ENCODE data around the gene PXMP2. TPM values are rescaled to one million over a fixed set of nuclear protein-coding genes. Genes with fewer than 3 reads are reported as not detected.
A peak's percentile ranks its signal among the peaks of the same experiment; 100 is the strongest.
"Not testable (repeated sequence)": the region's sequence is repeated elsewhere in the genome, so short reads cannot be mapped to it uniquely, and the experiment has no call there.

The PXMP2 gene
- polyA plus RNA-seq, 3 donors, result 54.1 to 64.7 (median 57.8) TPM

DNA sequence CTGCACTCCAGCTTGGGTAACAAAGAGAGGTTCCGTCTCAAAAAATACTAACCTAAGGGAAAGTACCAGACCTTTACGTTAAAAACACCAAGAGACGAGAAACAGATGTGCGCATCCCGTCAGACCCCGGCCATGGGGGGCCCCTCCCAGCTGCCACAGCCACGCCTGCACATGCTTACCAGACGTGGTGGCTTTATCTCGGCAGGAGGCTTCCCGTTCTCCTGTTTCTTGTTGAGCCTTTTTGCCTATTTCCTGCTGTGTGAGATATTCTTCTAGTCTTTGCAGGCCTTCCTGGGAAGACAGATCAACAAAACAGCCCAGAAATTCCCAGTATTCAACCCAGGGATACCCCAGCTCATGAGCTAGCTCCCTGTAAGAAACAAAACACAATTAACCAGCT, 46.8 kb downstream of the PXMP2 start:
- no peak for DNase-seq (ENCODE audit: extremely low read depth in 1 of 11, low read depth in 9 of 11, low spot score in 4 of 11)

DNA sequence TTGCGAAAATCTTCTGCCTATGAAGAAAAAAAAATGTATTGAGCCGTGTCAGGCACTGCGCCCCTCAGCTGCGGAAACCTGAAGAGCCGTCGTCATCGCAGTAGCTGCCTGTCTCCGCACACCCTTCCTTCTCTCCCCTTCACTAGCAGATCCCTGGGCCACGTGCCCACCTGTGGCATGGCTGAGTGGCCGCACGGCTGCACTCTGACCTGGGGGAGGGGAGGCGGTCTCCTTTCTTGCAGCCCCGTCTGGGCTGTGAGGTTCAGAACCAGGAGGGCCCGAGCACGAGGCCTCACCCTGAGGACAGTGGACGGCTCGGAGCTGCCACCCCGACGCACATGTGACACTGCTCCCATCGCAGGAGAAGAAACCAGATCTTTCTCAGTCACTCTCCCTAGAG, 48.1 kb downstream of the PXMP2 start:
- peak in 1 of 11 donors; percentile 2 for DNase-seq (ENCODE audit: extremely low read depth in 1 of 11, low read depth in 9 of 11, low spot score in 4 of 11)

DNA sequence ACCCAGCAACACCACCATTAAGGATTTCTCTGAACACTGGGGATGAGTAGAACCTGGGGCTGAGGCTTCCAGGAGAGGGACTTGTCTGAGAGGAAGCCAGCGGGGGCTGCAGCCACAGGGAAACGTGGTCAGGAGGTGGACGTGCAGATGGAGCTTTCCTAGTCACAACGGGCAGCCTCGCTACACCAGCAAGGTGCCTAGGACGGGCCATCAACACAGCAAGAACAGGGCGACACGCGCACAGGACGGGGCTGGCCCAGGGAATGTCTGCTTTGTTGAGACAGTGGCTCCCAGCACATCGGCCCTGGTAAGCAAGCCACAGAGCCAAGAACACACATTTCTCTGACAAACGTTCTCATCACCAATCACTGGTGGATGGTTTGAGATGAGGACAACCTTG, 49.0 kb downstream of the PXMP2 start:
- DNase-seq (ENCODE audit: extremely low read depth in 1 of 11, low read depth in 9 of 11, low spot score in 4 of 11), result no peak

DNA sequence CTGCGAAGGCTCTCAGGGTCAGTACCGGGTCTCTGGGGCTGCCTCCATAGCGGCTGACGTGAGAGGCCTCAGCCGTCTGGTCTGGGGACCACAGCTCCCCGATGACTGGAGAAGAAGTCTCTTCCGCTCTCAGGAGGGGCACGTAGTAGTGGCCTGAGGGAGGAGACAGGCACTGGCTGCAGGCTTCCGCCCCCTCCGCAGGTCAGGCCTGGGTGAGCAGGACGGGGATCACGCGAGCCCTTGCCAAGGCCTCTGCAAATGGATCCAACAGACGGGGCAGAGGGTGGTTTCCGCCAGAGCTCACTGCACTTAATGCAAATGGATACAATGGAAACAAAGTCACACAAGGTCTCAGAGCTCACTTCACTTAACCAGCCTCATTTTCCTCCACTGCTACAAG, 49.5 kb downstream of the PXMP2 start:
- no peak for DNase-seq (ENCODE audit: extremely low read depth in 1 of 11, low read depth in 9 of 11, low spot score in 4 of 11)

DNA sequence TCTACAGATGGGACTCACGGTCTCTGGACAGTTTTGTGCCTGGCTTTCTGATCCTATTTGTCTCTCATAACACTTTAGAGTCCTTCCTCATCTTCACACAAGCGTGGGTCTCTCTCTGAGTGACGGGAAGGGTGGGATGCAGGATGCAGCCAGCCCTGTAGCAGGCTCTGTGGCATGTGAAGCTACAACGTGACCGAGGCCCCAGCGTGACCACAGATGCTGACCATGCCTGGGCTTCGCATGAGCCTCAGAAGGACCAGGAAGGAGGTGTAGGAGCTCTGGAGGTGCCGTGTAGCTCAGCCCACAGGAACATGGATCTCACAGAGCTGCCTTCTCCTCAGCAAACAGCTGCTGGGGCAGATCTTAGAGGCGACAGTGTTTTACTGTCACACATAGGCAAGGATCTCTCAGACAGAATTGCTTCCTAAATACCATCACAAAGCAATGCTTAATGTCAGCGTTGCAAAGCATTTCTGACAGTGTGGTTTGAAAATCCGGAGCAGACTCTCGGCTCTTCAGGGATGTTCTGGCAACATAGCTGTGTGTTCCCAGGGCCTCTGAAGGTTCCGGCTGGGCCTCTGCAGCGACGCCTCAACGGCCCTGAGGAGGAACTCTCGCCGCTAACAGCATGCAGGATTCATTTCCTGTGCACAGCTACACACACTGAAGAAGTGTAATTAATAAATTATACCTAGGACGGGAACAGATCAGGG, 52.4 kb downstream of the PXMP2 start:
- DNase-seq (ENCODE audit: extremely low read depth in 1 of 11, low read depth in 9 of 11, low spot score in 4 of 11), result no peak

DNA sequence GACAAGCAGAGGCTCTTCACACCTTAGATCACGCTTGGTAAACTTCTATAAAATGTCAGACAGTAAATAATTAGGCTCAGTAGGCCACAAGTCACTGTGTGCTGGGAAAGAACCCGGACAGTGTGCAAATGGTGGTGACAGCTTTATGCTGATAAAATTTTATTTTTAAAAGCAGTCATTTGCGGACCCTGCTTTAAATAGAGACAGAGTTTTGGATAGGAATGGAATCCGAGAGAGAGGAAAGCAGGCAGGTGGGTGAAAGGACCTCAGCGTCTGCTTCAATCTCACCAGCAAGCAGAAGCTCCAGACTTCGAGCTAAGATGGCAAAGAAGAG, 52.9 kb downstream of the PXMP2 start:
- DNase-seq (ENCODE audit: extremely low read depth in 1 of 11, low read depth in 9 of 11, low spot score in 4 of 11), result no peak

DNA sequence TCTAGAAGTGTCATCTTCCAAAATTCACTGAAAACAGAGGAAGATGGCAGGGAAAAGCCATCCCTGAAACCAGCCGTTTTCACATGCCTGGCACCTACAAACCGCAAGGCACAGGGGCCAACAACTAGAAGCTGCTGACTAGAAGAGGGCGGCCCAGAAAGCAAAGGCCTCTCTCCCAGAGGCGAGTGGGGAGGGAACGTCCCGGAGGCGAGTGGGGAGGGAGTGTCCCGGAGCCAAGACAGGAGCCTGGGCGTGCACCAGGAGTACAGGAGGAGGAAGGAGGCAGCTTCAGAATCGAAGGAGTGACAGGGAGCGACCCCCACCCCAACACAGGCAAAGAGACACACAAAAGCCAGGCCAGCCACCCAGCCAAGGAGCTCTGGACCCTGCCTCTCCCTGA, 53.3 kb downstream of the PXMP2 start:
- DNase-seq (ENCODE audit: extremely low read depth in 1 of 11, low read depth in 9 of 11, low spot score in 4 of 11), result no peak

DNA sequence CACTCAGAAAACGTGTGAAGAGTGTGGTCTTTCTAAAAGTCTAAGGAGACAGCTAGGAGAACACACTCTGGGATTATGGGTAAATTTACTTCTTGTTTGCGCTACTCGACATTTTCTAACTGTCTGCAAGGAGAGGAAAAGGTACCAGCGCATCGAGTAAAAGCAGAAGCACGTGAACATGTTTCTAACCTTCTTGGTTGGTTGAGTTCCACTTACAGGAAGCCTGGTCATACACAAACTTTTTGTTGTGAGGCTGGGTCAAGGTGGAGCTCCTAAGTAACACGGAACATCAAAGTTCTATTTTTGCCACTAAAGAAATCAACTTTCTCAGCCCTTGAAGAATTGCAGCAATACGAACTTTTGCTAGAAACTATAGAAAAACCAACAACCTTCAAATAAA, 54.2 kb downstream of the PXMP2 start:
- DNase-seq (ENCODE audit: extremely low read depth in 1 of 11, low read depth in 9 of 11, low spot score in 4 of 11), result no peak

DNA sequence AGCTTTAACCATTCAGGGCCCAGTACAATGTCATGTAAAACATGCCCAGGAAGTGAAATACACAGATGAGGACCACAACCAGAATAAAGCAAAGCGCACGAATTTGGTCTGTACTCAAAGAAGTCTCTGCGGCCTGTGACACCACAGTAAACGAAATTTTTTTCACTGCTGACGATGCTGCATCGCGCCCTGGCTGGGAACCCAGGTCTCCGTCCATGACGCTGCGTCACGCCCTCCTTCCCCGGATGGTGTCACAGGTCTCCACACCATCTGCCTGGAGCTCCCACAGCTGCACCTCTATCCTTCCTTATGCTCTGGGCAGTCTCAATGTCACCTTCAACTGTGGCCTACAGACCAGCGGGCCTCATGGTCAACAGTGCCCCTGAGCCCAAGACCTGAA, 56.4 kb downstream of the PXMP2 start:
- no peak for DNase-seq (ENCODE audit: extremely low read depth in 1 of 11, low read depth in 9 of 11, low spot score in 4 of 11)

DNA sequence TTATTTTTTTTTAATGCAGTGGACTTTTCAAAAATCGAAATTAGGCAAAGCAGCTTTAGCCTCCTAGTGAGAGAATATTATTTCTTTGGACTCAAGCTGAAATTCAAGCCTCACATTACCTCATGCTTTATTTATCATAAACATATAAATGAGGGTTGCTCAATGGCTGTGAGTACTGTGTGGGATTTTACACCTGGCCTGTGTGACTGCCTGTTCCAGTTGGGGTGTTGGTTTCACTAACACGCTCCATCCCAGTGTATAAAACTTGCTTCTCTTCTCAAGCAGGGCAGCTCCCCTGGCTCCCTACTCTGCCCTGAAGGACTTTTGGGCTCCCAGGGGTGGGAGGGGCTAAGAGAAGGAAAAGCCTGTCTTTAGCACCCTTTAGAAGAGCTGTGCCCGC, 59.2 kb downstream of the PXMP2 start:
- no peak for DNase-seq (ENCODE audit: extremely low read depth in 1 of 11, low read depth in 9 of 11, low spot score in 4 of 11)

DNA sequence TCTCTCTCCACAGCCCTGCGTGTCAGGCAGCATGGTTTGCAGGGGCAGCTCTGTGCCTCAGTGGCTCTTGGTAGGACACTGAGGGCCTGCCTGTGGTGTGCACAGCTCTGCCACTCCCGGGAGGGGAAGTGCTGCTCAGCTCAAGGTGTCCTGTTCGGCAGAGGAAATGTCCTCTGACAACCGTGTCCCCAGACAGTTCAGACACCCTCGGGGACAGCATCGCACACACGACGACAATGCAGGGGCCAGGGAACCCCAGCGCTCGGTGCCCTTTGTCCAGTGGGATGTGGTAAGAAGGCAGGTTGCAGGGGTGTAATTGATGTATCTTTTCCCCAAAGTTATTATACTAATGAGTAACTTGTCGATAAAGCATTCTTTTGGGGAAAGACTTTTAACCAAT, 60.0 kb downstream of the PXMP2 start:
- no peak for DNase-seq (ENCODE audit: extremely low read depth in 1 of 11, low read depth in 9 of 11, low spot score in 4 of 11)

DNA sequence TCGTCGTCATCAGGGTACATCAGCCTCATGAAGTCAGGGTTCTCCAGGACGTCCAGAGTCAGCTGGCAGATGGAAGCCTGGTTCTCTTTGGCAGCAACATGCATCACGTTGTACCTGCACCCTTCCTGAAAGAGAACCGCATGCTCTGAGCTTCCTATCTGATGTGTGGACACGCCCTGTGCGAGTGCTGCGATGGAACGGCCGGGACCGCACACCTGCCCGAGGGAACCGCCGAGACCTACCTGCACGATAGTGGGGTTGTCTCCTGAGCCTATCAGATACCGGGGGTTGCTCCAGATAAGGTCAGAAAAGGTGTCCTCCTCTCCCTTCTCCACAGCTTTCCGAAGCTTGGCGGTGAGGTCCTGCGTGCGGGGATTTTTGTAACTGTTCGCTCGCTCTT, 60.5 kb downstream of the PXMP2 start:
- DNase-seq (ENCODE audit: extremely low read depth in 1 of 11, low read depth in 9 of 11, low spot score in 4 of 11), result no peak

DNA sequence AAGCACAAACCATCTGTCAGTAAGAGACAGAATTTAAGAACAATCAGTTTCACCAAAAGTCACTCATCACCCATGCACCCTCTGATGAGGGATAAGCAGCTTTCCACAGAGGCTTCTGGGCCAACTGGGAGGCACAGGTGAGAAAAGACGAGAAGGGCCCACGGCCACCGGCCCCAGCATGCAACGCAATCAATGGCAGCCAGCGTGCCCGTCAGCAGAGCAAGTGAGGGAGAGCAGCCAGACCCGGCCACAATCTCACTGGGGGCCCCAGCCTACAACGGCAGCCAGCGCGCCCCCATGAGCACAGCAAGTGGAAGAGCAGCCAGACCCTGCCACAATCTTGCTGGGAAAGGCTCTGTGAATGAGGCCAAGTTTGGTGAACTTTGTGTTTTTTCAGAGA, 60.9 kb downstream of the PXMP2 start:
- DNase-seq (ENCODE audit: extremely low read depth in 1 of 11, low read depth in 9 of 11, low spot score in 4 of 11), result no peak

DNA sequence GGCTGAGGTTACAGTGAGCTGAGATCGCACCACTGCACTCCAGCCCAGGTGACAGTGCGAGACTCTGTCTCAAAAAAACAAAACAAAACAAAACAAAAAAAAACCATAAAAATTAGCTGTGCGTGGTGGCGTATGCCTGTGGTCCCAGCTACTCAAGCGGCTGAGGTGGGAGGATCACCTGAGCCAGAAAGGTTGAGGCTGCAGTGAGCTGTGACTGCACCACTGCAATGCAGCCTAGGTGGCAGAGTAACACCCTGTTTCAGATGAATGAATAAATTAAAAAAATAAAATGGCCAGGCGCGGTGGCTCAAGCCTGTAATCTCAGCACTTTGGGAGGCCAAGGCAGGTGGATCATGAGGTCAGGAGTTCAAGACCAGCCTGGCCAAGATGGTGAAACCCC, 66.3 kb downstream of the PXMP2 start:
- not testable (repeated sequence) for DNase-seq (ENCODE audit: extremely low read depth in 1 of 11, low read depth in 9 of 11, low spot score in 4 of 11)

DNA sequence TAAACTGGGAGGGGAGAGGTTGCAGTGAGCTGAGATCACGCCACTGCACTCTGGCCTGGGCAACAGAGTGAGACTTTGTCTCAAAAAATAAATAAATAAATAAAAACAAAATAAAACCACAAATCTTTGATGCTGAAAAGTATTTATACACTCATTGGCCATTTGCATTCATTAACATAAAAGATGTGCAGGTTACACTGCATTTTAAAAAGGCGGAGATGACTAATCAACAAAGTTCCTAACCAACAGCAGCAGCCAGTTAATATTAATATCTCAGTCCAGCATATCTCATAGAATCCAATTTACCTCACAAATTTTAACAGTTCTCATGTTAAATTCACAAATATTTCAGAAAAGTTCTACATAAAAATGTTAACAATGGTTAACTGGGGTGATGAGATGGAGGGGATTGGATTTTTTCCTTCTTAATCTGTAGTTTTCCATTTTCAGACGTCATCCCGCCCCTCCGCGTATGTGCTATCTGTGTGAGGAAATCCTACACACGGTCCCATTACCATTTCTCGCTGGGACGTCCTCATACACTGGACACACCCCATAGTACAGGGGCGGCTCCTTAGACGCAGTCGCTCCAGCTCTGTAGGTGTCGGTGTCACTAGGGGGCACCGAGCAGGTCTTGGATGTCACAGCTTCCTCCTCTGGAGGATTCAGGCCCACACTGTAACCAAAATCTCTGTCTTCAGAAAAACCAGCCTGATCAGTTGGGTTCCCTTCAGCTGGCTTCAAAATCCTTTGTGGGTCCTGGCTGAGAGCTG, 67.0 kb downstream of the PXMP2 start:
- DNase-seq (ENCODE audit: extremely low read depth in 1 of 11, low read depth in 9 of 11, low spot score in 4 of 11), result no peak

Other genes with a start within 250 kb of the PXMP2 start
- gene FBRSL1, start 197.4 kb upstream of the PXMP2 start, polyA plus RNA-seq (ENCODE audit: insufficient read length in 3 of 3), result 10 to 100 TPM; 41.9 to 84.7 (median 70.4) TPM
- gene LRCOL1, start 77.0 kb upstream of the PXMP2 start, polyA plus RNA-seq (ENCODE audit: insufficient read length in 3 of 3), result 1 to 10 TPM; 2.4 to 5.8 (median 2.6) TPM
- 1 to 10 TPM in 2 of 3 donors, under 1 TPM in 1; 0.98 to 1.9 (median 1.7) TPM for gene P2RX2, start 68.8 kb upstream of the PXMP2 start, polyA plus RNA-seq (ENCODE audit: insufficient read length in 3 of 3)
- gene POLE, start 245 bp upstream of the PXMP2 start, polyA plus RNA-seq (ENCODE audit: insufficient read length in 3 of 3), result 10 to 100 TPM; 55.5 to 59.3 (median 58.9) TPM
- gene PGAM5, start 23.3 kb downstream of the PXMP2 start, polyA plus RNA-seq (ENCODE audit: insufficient read length in 3 of 3), result 10 to 100 TPM; 21.0 to 23.6 (median 22.0) TPM
- 10 to 100 TPM; 63.0 to 79.6 (median 69.3) TPM for gene ANKLE2, start 74.2 kb downstream of the PXMP2 start, polyA plus RNA-seq (ENCODE audit: insufficient read length in 3 of 3)
- 10 to 100 TPM; 22.0 to 32.3 (median 30.6) TPM for gene GOLGA3, start 141.3 kb downstream of the PXMP2 start, polyA plus RNA-seq (ENCODE audit: insufficient read length in 3 of 3)
- gene CHFR, start 200.0 kb downstream of the PXMP2 start, polyA plus RNA-seq (ENCODE audit: insufficient read length in 3 of 3), result 10 to 100 TPM; 21.6 to 28.0 (median 22.7) TPM